NCI-H524 (cell line): Measurements from ENCODE around the gene KLRC2.
"Not testable (repeated sequence)": the region's sequence is repeated elsewhere in the genome, so short reads cannot be mapped to it uniquely, and the experiment has no call there.

ENCODE experiments used
- DNase-seq, 2 experiments: peaks; one replicate each; lab custom pipeline; 2025; lab: John Stamatoyannopoulos, UW

KLRC2 gene

GRCh38 chr12:10435816-10436215 lies at the start of gene KLRC2:
KLRC2 (minus strand) TSS chr12:10436010; CDS start chr12:10435986, 24 bp downstream.
- DNase-seq: not testable (repeated sequence)

GRCh38 chr12:10481901-10482300 lies 46.1 kb upstream of the KLRC2 start:
- DNase-seq: not testable (repeated sequence)

- DNase-seq: not testable (repeated sequence)
Observed at GRCh38 chr12:10472808-10473207, 37.0 kb upstream of the KLRC2 start.

GRCh38 chr12:10469701-10470100 lies 33.9 kb upstream of the KLRC2 start:
- no peak for DNase-seq

GRCh38 chr12:10466311-10466710 lies 30.5 kb upstream of the KLRC2 start:
- peak; percentile 43 to 88 for DNase-seq

- DNase-seq: no peak
Observed at GRCh38 chr12:10457760-10458159, 21.9 kb upstream of the KLRC2 start.

- DNase-seq: no peak
Observed at GRCh38 chr12:10456856-10457255, 21.0 kb upstream of the KLRC2 start.

- DNase-seq: no peak
Observed at GRCh38 chr12:10455766-10456165, 20.0 kb upstream of the KLRC2 start.

GRCh38 chr12:10454531-10454930 lies 18.7 kb upstream of the KLRC2 start:
- DNase-seq: no peak

GRCh38 chr12:10453156-10453555 lies 17.3 kb upstream of the KLRC2 start, which contains the start of gene KLRC1:
KLRC1 (minus strand) TSS chr12:10453377; CDS start chr12:10451156, 2,221 bp downstream.
- no peak for DNase-seq

- DNase-seq: no peak
Observed at GRCh38 chr12:10448236-10448635, 12.4 kb upstream of the KLRC2 start.

GRCh38 chr12:10446052-10446451 lies 10.2 kb upstream of the KLRC2 start:
- DNase-seq: not testable (repeated sequence)

GRCh38 chr12:10441144-10441543 lies 5.3 kb upstream of the KLRC2 start:
- DNase-seq: not testable (repeated sequence)

GRCh38 chr12:10439608-10440274 lies 3.9 kb upstream of the KLRC2 start:
- DNase-seq: not testable (repeated sequence)

- not testable (repeated sequence) for DNase-seq
Observed at GRCh38 chr12:10437601-10438000, 1.8 kb upstream of the KLRC2 start.

- not testable (repeated sequence) for DNase-seq
Observed at GRCh38 chr12:10430623-10431022, 5.2 kb downstream of the KLRC2 start.

- DNase-seq: not testable (repeated sequence)
Observed at GRCh38 chr12:10425938-10426337, 9.9 kb downstream of the KLRC2 start.

GRCh38 chr12:10424260-10424899 lies 11.4 kb downstream of the KLRC2 start:
- not testable (repeated sequence) for DNase-seq

- not testable (repeated sequence) for DNase-seq
Observed at GRCh38 chr12:10422159-10422558, 13.7 kb downstream of the KLRC2 start.

- DNase-seq: not testable (repeated sequence)
Observed at GRCh38 chr12:10420334-10420733, 15.5 kb downstream of the KLRC2 start, which contains the start of gene KLRC3. KLRC3 (minus strand) TSS chr12:10420595; CDS start chr12:10420550, 45 bp downstream.

- no peak for DNase-seq
Observed at GRCh38 chr12:10409392-10409791, 26.4 kb downstream of the KLRC2 start, which contains the start of gene KLRC4. KLRC4 (minus strand) TSS chr12:10409757; CDS start chr12:10409575, 182 bp downstream.

GRCh38 chr12:10408842-10409241 lies 27.0 kb downstream of the KLRC2 start:
- DNase-seq: no peak

- no peak for DNase-seq
Observed at GRCh38 chr12:10406725-10407124, 29.1 kb downstream of the KLRC2 start.
